NCI-H2107 treated with DMSO at 0.1 percent for 48 hours (cell line): Measurements from ENCODE around the gene CDK19.
"Not testable (repeated sequence)": the region's sequence is repeated elsewhere in the genome, so short reads cannot be mapped to it uniquely, and the experiment has no call there.

Source experiments
- DNase-seq: peaks from one replicate; lab custom pipeline; 2025; ENCODE audit not compliant: unreplicated experiment; lab: John Stamatoyannopoulos, UW

The CDK19 gene

GRCh38 chr6:110814102-110815014 is 911 bp downstream of the CDK19 start:
- DNase-seq: peak; percentile 14

GRCh38 chr6:110813338-110814101 is 1.7 kb downstream of the CDK19 start:
- no peak for DNase-seq

GRCh38 chr6:110812719-110813118 is 2.5 kb downstream of the CDK19 start:
- no peak for DNase-seq

- DNase-seq: no peak
These were observed 4.2 kb downstream of the CDK19 start for GRCh38 chr6:110810896-110811586.

- DNase-seq: no peak
These were observed 5.5 kb downstream of the CDK19 start for GRCh38 chr6:110809792-110810191.

- not testable (repeated sequence) for DNase-seq
These were observed 13.1 kb downstream of the CDK19 start for GRCh38 chr6:110802175-110802574.

- no peak for DNase-seq
These were observed 14.5 kb downstream of the CDK19 start for GRCh38 chr6:110800839-110801196.

GRCh38 chr6:110800196-110800838 is 15.0 kb downstream of the CDK19 start:
- DNase-seq: no peak

- no peak for DNase-seq
These were observed 15.6 kb downstream of the CDK19 start for GRCh38 chr6:110799655-110800054.

- DNase-seq: no peak
These were observed 16.1 kb downstream of the CDK19 start for GRCh38 chr6:110799189-110799588.

GRCh38 chr6:110795271-110795670 is 20.0 kb downstream of the CDK19 start:
- no peak for DNase-seq

- DNase-seq: no peak
These were observed 28.6 kb downstream of the CDK19 start for GRCh38 chr6:110786696-110787095.

- no peak for DNase-seq
These were observed 29.0 kb downstream of the CDK19 start for GRCh38 chr6:110786271-110786670.

GRCh38 chr6:110784610-110784979 is 30.7 kb downstream of the CDK19 start:
- DNase-seq: no peak

- DNase-seq: no peak
These were observed 33.6 kb downstream of the CDK19 start for GRCh38 chr6:110781522-110782214.

- DNase-seq: no peak
These were observed 36.9 kb downstream of the CDK19 start for GRCh38 chr6:110778333-110778732.

- DNase-seq: no peak
These were observed 37.6 kb downstream of the CDK19 start for GRCh38 chr6:110777636-110778035.

- DNase-seq: no peak
These were observed 38.9 kb downstream of the CDK19 start for GRCh38 chr6:110776413-110776812.

- DNase-seq: no peak
These were observed 45.3 kb downstream of the CDK19 start for GRCh38 chr6:110769923-110770322.

- no peak for DNase-seq
These were observed 47.2 kb downstream of the CDK19 start for GRCh38 chr6:110768057-110768456.

- DNase-seq: no peak
These were observed 53.9 kb downstream of the CDK19 start for GRCh38 chr6:110761371-110761770.
